NCI-H2196 treated with DMSO at 0.1 percent for 48 hours (cell line): ENCODE measurements around the gene LRP3.
"Not testable (repeated sequence)": the region's sequence is repeated elsewhere in the genome, so short reads cannot be mapped to it uniquely, and the experiment has no call there.

Experiments
- DNase-seq: peaks from one replicate; lab custom pipeline; 2025; ENCODE audit not compliant: unreplicated experiment; lab: John Stamatoyannopoulos, UW

LRP3 gene

GRCh38 chr19:33201886-33202545, 7.9 kb downstream of the LRP3 start:
- DNase-seq, result no peak

- no peak for DNase-seq
These were observed 8.7 kb downstream of the LRP3 start for GRCh38 chr19:33202546-33203507.

GRCh38 chr19:33203529-33203928, 9.4 kb downstream of the LRP3 start:
- DNase-seq, result no peak

GRCh38 chr19:33204136-33204973, 10.2 kb downstream of the LRP3 start:
- DNase-seq, result no peak

GRCh38 chr19:33205110-33205509, 11.0 kb downstream of the LRP3 start:
- no peak for DNase-seq

GRCh38 chr19:33205531-33206260, 11.6 kb downstream of the LRP3 start:
- DNase-seq, result no peak

- no peak for DNase-seq
These were observed 12.3 kb downstream of the LRP3 start for GRCh38 chr19:33206261-33207039.

- no peak for DNase-seq
These were observed 13.0 kb downstream of the LRP3 start for GRCh38 chr19:33207040-33207620.

- DNase-seq, result no peak
These were observed 13.8 kb downstream of the LRP3 start for GRCh38 chr19:33207903-33208302.

- DNase-seq, result no peak
These were observed 14.3 kb downstream of the LRP3 start for GRCh38 chr19:33208371-33208895.

GRCh38 chr19:33208904-33209849, 15.0 kb downstream of the LRP3 start:
- DNase-seq, result no peak

GRCh38 chr19:33209850-33210230, 15.7 kb downstream of the LRP3 start:
- not testable (repeated sequence) for DNase-seq

GRCh38 chr19:33210266-33210940, 16.3 kb downstream of the LRP3 start:
- DNase-seq, result no peak

GRCh38 chr19:33211794-33212435, 17.8 kb downstream of the LRP3 start:
- DNase-seq, result no peak

GRCh38 chr19:33212436-33213172, 18.5 kb downstream of the LRP3 start:
- no peak for DNase-seq

- no peak for DNase-seq
These were observed 20.5 kb downstream of the LRP3 start for GRCh38 chr19:33214596-33214995.
